HG03342 (cell line): ENCODE data around the gene PFKFB3.
A peak's percentile ranks its signal among the peaks of the same experiment; 100 is the strongest.
"Not testable (repeated sequence)": the region's sequence is repeated elsewhere in the genome, so short reads cannot be mapped to it uniquely, and the experiment has no call there.

Experiments
- ATAC-seq: cut with Tn5 transposase; IDR thresholded peaks from one replicate; pipeline ENCODE4 v1.9.1; 2021; ENCODE audit warnings: mild to moderate bottlenecking, moderate library complexity; ENCODE audit not compliant: unreplicated experiment

The PFKFB3 gene

DNA sequence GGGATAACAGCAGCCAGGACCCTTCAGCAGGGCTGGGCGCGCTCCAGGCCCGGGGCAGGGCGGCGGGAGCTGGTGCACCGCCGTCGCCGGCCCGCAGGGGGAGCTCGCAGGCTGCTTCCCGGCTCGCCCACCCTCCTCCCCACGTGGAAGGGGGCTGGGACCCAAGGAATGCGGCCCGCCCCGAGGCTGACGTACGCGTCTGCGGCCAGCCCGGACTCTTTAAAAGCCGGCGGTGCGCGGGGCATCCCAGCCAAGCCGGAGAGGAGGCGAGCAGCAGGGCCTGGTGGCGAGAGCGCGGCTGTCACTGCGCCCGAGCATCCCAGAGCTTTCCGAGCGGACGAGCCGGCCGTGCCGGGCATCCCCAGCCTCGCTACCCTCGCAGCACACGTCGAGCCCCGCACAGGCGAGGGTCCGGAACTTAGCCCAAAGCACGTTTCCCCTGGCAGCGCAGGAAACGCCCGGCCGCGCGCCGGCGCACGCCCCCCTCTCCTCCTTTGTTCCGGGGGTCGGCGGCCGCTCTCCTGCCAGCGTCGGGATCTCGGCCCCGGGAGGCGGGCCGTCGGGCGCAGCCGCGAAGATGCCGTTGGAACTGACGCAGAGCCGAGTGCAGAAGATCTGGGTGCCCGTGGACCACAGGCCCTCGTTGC lies at the start of gene PFKFB3:
Gene PFKFB3, plus strand, starts transcription at position 249 of the 647 bp plus-strand sequence. Its CDS starts 329 bp downstream, at position 578.
- peak; percentile 64 for ATAC-seq

GRCh38 chr10:6153845-6154244 lies 48.9 kb upstream of the PFKFB3 start:
- no peak for ATAC-seq

DNA sequence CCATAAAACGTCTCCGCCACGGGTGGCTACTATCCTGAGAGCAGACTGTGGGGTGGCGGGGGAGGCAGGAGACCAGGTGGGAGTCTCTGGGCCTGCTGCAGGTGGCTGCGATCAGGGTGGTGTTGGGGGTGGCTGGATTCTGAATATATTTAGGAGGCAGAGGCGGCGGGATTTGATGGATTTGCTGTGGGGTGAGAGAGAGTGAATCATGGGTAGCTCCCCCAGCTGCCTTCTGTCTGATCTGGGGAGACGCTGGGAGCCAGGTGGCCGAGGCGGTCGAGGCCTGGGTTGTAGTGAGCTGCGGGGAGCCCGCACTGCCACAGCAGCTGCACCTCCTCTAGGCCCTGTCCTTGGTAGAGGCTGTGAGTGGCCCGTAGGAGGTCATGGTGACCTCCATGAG lies 48.2 kb upstream of the PFKFB3 start:
- ATAC-seq = no peak

- no peak for ATAC-seq
Measured at GRCh38 chr10:6158276-6158675, 44.5 kb upstream of the PFKFB3 start.

- no peak for ATAC-seq
Measured at GRCh38 chr10:6161921-6162320, 40.8 kb upstream of the PFKFB3 start.

GRCh38 chr10:6162589-6163356 lies 40.0 kb upstream of the PFKFB3 start:
- no peak for ATAC-seq

DNA sequence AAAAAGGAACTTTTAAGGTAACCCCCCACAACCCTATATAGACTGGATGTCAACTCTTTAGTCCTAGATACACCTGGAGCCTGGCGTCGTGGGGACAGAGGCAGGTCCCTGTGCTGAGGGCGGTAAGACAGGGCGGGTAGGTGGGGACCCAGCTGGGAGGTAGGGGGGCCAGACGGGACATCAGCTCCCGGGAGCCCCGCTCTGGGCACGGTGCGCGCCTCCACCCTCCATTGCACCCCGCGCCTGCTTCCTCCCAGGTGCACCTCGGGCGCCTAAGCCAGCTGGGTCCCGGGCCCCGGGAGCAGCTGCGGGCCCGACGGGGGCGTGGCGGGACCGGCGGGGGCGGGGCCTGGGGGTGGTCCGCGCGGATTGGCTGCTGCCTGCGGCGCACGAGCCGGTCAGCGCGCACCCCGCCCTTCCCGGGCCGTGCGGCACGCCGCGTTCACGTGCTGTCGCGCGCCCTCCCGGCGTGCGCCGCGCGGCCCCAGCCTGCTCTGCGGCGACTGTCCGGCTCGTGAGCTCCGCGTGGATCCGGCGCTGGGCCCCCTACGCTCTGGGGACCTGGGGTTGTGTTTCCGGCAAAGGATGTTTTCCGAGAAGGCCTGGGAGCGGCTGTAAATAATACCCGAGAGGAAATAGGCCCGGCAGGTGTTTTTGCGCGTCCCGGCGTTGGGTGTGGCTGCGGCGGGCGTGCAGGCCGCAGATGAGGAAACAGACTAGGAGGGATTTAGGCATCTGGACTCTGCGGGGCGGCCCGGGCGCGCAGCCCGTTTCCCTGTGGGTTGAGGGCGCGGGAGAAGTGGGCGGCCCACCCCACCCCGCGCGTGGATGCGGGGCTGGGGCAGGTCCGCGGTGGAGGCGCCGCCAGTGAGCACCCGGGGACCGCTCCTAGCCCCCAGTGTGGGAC lies 39.1 kb upstream of the PFKFB3 start:
- ATAC-seq = peak; percentile 95

DNA sequence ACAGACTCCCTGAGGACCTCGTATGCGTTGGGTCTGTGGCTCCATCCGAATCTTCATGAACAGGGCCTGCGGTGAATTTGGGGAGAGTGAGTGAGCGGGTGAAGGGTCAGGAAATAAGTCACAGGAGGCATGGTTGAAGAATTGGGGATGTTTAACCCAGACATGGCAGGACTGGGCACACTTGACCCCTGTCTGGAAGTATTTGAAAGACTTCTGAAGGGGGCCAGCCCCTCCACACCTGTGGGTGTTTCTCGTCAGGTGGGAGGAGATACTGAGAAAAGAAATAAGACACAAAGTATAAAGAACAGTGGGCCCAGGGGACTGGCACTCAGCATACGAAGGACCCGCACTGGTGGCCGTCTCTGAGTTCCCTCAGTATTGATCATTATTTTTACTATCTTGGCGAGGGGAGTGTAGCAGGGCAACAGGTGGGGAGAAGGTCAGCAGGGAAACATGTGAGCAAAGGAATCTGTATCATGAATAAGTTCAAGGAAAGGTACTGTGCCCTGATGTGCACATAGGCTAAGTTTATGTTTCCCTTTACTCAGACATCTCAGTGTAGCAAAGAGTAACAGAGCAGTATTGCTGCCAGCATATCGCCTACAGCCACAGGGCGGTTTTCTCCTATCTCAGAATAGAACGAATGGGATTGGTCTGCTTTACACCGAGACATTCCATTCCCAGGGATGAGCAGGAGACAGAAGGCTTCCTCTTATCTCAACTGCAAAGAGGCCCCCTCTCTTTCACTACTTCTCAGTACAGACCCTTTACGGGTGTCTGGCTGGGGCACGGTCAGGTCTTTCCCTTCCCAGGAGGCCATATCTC lies 38.2 kb upstream of the PFKFB3 start:
- ATAC-seq = no peak

- no peak for ATAC-seq
Measured at GRCh38 chr10:6165221-6165725, 37.5 kb upstream of the PFKFB3 start.

DNA sequence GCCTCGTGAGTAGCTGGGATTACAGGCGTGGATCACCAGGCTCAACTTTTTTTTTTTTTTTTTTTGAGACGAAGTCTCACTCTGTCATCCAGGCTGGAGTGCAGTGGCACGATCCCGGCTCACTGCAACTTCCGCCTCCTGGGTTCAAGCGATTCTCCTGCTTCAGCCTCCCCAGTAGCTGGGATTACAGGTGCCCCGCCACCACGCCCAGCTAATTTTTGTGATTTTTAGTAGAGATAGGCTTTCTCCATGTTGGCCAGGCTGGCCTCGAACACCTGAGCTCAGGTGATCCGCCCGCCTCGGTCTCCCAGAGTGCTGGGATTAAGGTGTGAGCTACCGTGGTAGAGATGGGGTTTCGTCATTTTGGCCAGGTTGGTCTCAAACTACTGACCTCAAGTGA lies 36.8 kb upstream of the PFKFB3 start:
- not testable (repeated sequence) for ATAC-seq

- no peak for ATAC-seq
Measured at GRCh38 chr10:6167456-6167855, 35.3 kb upstream of the PFKFB3 start.

GRCh38 chr10:6168084-6168483 lies 34.6 kb upstream of the PFKFB3 start:
- ATAC-seq = no peak

GRCh38 chr10:6170638-6171037 lies 32.1 kb upstream of the PFKFB3 start:
- no peak for ATAC-seq

DNA sequence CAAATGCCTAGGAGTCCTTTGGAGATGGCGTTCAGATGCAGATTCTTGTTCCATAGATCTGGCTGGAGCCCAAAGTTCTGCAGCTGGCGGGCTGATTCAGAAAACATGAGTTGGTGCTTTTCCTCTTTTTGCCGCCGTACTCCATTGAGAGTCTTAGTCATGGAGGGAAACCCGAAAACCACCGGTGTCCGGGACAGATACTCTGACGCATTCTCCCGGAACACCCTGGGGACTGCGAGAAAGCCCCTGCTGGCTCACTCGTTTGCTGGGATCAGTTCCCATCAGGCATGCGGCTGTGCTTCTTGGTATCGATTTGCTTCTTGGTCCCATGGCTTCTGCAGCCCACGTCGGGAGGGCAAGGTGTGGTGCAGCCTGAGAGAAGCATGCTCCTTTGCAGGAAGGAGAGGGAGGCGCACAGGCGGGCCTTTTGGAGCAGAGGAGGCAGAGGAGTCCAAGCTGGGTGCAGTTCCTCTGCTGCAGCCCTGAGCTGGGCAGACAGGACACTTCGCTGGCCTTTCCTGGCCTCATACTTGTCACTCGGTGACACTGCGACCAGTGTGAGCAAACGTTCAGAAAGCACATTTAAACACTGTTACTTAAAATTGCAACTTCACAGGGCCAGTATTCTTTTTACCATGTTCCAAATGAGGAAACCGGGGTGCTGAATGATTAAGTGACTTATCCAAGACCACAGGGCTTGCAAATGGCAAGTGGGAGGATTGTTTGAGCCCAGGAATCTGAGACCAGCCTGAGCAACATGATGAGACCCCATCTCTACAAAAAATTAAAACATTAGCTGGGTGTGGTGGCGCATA lies 30.6 kb upstream of the PFKFB3 start:
- ATAC-seq = no peak

DNA sequence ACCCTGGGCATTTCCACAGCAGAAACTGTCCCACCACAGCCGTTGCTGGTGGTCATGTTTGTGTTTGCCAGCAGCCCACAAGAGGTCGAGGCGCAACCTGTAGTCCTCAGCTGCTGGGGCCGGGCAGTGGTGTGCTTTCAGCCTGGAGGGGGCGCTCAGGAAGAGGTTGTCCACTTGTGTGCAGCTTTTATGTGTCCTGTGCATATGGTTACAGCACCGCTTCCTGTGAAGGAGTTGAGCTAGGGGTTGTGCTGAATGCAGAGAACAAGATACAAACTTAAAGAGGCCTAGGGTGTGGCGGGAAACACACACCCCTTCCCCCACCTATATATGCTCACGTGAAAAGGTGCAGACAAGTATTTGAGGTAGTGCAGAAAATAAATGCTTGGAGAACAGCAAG lies 29.5 kb upstream of the PFKFB3 start:
- no peak for ATAC-seq

- ATAC-seq = no peak
Measured at GRCh38 chr10:6174201-6174874, 28.4 kb upstream of the PFKFB3 start.

DNA sequence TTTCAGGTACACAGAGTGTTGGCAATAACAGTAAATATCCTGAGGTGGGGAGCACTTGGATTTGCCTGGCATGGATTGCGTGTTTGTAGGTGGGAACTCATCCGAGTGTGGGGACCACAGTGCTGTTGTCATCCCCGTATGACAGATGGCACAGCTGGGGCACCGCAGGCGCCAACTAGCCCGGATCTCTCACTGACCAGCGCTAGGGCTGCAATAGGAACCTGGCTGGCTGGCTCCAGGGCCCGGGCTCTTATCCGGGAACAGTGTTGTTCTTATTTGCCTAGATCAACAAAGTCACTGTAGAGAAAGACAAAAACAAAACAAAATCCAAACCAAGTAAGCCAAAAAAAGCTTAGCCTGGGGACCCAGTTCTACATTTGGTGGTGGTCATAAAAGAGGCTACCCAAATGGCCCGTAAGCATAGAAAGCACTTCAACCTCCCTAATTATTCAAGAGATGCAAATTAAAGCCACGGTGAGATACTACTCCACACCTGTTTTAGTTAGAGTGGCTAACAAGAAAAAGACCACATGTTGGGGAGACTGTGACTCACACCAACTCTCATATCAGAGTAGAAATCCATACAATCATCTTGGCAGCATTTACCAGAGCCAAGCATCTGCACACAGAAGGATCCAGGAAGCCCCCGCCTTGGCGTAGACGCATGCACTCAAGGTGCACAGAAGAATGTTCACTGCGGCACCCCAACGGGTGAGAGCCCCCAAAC lies 27.2 kb upstream of the PFKFB3 start:
- no peak for ATAC-seq

GRCh38 chr10:6176691-6177231 lies 26.0 kb upstream of the PFKFB3 start:
- ATAC-seq = no peak
